ENCODE data around the gene CDHR1.

DNA sequence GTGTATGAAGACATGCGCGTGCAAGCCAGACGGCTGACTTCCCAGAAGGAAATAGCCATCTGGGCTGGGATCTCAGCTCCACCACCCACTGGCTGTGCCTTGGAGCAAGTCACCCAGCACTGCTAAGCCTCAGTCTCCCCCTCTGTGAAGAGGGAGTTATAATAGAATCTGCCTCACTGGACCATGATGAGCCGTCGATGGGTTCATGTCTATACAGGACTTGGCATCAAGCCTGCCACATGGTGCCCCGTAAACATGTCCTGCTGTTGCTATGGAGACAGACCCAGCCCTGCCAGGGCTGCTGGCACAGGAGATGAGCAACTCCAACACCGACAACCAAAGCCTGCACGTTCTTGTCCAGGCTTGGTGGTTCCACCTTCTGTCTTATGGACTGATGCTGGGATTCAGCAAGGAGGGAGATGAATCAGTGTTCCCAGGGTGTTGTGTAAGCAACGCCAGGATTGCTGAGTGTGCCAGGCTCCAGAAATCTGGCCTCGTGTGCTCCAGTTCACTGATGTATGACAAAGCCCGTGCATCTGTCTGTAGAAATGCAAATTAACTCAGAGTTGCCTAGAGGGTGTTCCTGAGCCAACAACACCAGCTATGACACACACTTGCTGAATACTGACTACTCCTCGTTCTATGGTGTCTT lies 15.2 kb upstream of the CDHR1 start:
- TF ChIP-seq, protein P1, sequence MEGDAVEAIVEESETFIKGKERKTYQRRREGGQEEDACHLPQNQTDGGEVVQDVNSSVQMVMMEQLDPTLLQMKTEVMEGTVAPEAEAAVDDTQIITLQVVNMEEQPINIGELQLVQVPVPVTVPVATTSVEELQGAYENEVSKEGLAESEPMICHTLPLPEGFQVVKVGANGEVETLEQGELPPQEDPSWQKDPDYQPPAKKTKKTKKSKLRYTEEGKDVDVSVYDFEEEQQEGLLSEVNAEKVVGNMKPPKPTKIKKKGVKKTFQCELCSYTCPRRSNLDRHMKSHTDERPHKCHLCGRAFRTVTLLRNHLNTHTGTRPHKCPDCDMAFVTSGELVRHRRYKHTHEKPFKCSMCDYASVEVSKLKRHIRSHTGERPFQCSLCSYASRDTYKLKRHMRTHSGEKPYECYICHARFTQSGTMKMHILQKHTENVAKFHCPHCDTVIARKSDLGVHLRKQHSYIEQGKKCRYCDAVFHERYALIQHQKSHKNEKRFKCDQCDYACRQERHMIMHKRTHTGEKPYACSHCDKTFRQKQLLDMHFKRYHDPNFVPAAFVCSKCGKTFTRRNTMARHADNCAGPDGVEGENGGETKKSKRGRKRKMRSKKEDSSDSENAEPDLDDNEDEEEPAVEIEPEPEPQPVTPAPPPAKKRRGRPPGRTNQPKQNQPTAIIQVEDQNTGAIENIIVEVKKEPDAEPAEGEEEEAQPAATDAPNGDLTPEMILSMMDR (conservative IDR thresholded peaks at IDR 0.05), result no peak
- no peak for TF ChIP-seq ZFX (IDR thresholded peaks at IDR 0.05)
